DOHH2 (cell line): ENCODE measurements around the gene SSTR5.

Experiments
- H3F3A ChIP-seq: fragments of 200-600 bp; sonication (generic), shearing (Covaris generic); 2 replicates; pipeline ENCODE4 v1.6.0; 2016; ENCODE audit warnings: antibody characterized with exemption, mild to moderate bottlenecking; ENCODE audit not compliant: control insufficient read depth, insufficient read depth
- H3K27ac ChIP-seq: fragments of 200-600 bp; sonication (generic); 2 replicates; pipeline ENCODE4 v1.5.1; 2014; ENCODE audit warnings: low read depth, mild to moderate bottlenecking, low read length, moderate library complexity
- H3K27me3 ChIP-seq: fragments of 200-600 bp; sonication (generic); 2 replicates; pipeline ENCODE4 v1.6.1; 2014; ENCODE audit warnings: mild to moderate bottlenecking, low read length, mixed read lengths; ENCODE audit not compliant: control insufficient read depth
- H3K36me3 ChIP-seq: fragments of 200-600 bp; sonication (generic); 2 replicates; pipeline ENCODE4 v1.6.1; 2014; ENCODE audit warnings: mild to moderate bottlenecking, low read length, moderate library complexity, mixed read lengths; ENCODE audit not compliant: control insufficient read depth
- H3K4me1 ChIP-seq: fragments of 200-600 bp; sonication (generic); 2 replicates; pipeline ENCODE4 v1.6.1; 2014; ENCODE audit warnings: mild to moderate bottlenecking, low read length, mixed read lengths; ENCODE audit not compliant: control insufficient read depth
- H3K4me2 ChIP-seq: fragments of 200-600 bp; sonication (generic); 2 replicates; pipeline ENCODE4 v1.6.0; 2014; ENCODE audit warnings: mild to moderate bottlenecking, low read length, moderate library complexity
- H3K4me3 ChIP-seq: fragments of 200-600 bp; sonication (generic); 2 replicates; pipeline ENCODE4 v1.5.1; 2014; ENCODE audit warnings: mild to moderate bottlenecking, low read length, mixed read lengths
- H3K79me2 ChIP-seq: fragments of 200-600 bp; sonication (generic); 2 replicates; pipeline ENCODE4 v1.6.1; 2014; ENCODE audit warnings: mild to moderate bottlenecking, low read length, mixed read lengths; ENCODE audit not compliant: control insufficient read depth
- H3K9me2 ChIP-seq: fragments of 200-600 bp; sonication (generic); replicated peaks from 2 replicates; pipeline ENCODE4 v1.6.1; 2014; ENCODE audit warnings: mild to moderate bottlenecking, low read length, mixed read lengths; ENCODE audit not compliant: control insufficient read depth
- H3K9me3 ChIP-seq: fragments of 200-600 bp; sonication (generic); 2 replicates; pipeline ENCODE4 v1.6.1; 2014; ENCODE audit warnings: antibody characterized with exemption, low read length, mixed read lengths; ENCODE audit not compliant: control insufficient read depth, insufficient read depth
- H4K20me1 ChIP-seq: fragments of 200-600 bp; sonication (generic); 2 replicates; pipeline ENCODE4 v1.6.0; 2014; ENCODE audit warnings: low read depth, mild to moderate bottlenecking, antibody characterized with exemption, low read length, moderate library complexity; ENCODE audit not compliant: control insufficient read depth, insufficient read depth
- CTCF ChIP-seq: fragments of 200-600 bp; sonication (generic); IDR thresholded peaks from one replicate; pipeline ENCODE4 v1.5.1; 2014; ENCODE audit warnings: antibody characterized with exemption, mild to moderate bottlenecking, low read depth, low read length; ENCODE audit not compliant: poor library complexity, severe bottlenecking
- EZH2phosphoT487 ChIP-seq: fragments of 200-600 bp; sonication (generic); IDR thresholded peaks from 2 replicates; pipeline ENCODE4 v1.6.1; 2017; ENCODE audit warnings: borderline replicate concordance, mild to moderate bottlenecking, antibody characterized with exemption, low read length, moderate library complexity, mixed read lengths

The SSTR5 gene

DNA sequence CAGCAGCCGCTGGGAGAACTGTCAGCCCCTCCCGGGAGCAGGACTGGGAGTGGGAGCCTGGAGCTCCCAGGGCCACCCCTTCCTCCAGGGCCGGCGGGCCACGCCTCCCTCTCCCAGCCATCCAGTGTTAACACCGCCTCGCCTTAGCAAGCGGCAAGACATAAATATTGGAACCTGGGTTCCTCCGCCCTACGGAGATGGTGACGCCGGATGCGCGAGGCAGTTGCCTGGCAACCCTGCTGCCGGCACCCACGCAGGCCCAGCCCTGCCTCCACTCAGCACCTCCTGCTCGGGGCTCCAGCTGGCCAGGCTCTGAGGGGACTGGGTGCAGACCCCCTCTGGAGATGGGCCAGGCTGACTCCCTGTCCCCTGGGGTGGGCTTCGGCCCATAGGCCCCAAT lies 52.9 kb downstream of the SSTR5 start:
- Histone ChIP-seq H3K36me3 (no peaks in the 10 kb centered on the region), H3K9me2 (no peaks in the 10 kb centered on the region), H3K4me2 (no peak overlapping the region), H3K27me3 (no peaks in the 10 kb centered on the region), H3K79me2 (no peaks in the 10 kb centered on the region), H3K9me3 (no peaks in the 10 kb centered on the region), H4K20me1 (no peaks in the 10 kb centered on the region; the same call in 1 of the 2 replicates), H3F3A (no peaks in the 10 kb centered on the region), H3K4me1 (peaks cover 1% of the 10 kb centered on the region), H3K27ac (no peak overlapping the region), H3K4me3 (no peak overlapping the region)
- TF ChIP-seq EZH2phosphoT487 (no peak), CTCF (no peak)

DNA sequence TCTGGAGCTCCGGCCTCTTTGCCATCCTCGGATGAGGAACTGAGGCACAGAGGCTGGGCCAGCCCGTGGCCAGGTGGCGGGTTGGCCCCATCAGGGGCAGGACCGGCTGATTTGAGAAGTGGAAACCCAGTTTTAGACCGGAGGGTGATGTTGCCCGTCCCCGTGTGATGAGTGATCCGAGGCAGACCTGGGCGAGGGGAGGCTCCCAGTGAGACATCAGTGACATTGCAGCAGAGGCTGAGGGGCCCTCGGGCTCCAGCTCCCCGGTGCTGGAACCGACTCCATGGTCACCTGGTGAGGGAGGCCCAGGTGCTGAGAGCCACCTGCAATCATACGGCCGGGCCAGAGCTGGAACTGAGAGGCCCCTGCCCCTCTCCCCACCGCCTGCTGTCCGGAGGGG lies 53.5 kb downstream of the SSTR5 start:
- Histone ChIP-seq H3K9me2 (no peaks in the 10 kb centered on the region), H3K9me3 (no peaks in the 10 kb centered on the region), H3K4me2 (no peak overlapping the region), H3K4me3 (no peak overlapping the region), H3K4me1 (no peaks in the 10 kb centered on the region), H3K79me2 (no peaks in the 10 kb centered on the region), H3K27ac (no peak overlapping the region), H3K36me3 (no peaks in the 10 kb centered on the region), H3F3A (no peaks in the 10 kb centered on the region), H3K27me3 (no peaks in the 10 kb centered on the region), H4K20me1 (no peaks in the 10 kb centered on the region; the same call in 1 of the 2 replicates)
- no peak for TF ChIP-seq CTCF
- TF ChIP-seq EZH2phosphoT487 = no peak

DNA sequence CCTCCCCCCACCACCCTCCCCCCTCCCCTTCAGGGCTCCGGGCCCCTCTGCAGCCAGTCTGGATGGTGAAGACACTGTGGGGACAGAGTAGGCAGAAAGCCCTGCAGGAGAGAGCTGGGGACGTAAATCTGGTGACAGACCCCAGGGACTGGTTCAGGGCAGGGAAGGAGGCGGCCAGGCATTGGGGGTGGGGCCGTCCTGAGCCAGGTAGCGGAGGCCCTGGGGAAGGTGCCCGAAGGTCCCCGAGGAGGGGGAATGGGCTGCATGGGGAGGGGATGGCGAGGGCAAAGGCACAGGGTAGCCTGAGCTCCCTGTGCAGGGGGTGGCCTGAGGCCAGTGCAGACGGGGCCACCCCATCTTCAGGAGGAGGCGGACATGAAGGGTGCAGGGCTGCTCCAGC lies 54.0 kb downstream of the SSTR5 start:
- Histone ChIP-seq H3K4me3 (no peak overlapping the region), H3K9me3 (no peaks in the 10 kb centered on the region), H3K9me2 (no peaks in the 10 kb centered on the region), H3K36me3 (no peaks in the 10 kb centered on the region), H3K27me3 (no peaks in the 10 kb centered on the region), H3K4me2 (no peak overlapping the region), H3K27ac (no peak overlapping the region), H3F3A (no peaks in the 10 kb centered on the region), H3K79me2 (no peaks in the 10 kb centered on the region), H3K4me1 (no peaks in the 10 kb centered on the region), H4K20me1 (no peaks in the 10 kb centered on the region; the same call in 1 of the 2 replicates)
- TF ChIP-seq CTCF = no peak
- TF ChIP-seq EZH2phosphoT487 = no peak

- Histone ChIP-seq H3F3A (no peaks in the 10 kb centered on the region), H3K4me3 (no peak overlapping the region), H3K4me1 (no peaks in the 10 kb centered on the region), H3K36me3 (no peaks in the 10 kb centered on the region), H3K27ac (no peak overlapping the region), H3K4me2 (no peak overlapping the region), H3K9me3 (no peaks in the 10 kb centered on the region), H3K27me3 (no peaks in the 10 kb centered on the region), H3K79me2 (no peaks in the 10 kb centered on the region), H3K9me2 (no peaks in the 10 kb centered on the region), H4K20me1 (no peaks in the 10 kb centered on the region; the same call in 1 of the 2 replicates)
- TF ChIP-seq CTCF (no peak), EZH2phosphoT487 (no peak)
Observed at GRCh38 chr16:1127101-1127500, 54.6 kb downstream of the SSTR5 start.
